SK-N-SH (cell line): Measurements from ENCODE around the gene ABCC10. TPM values are rescaled to one million over a fixed set of nuclear protein-coding genes. Genes with fewer than 3 reads are reported as not detected.

Source experiments
- CTCF ChIA-PET: fragments of 300-600, 350-600 bp; formaldehyde crosslinking; extraction: SDS; loops from one replicate; lab custom pipeline; 2021; lab: Yijun Ruan, JAX
- POLR2A ChIA-PET: fragments of 350-600 bp; sonication (Branson Sonifier 250); formaldehyde crosslinking; extraction: SDS; loops from one replicate; lab custom pipeline; 2020; ENCODE audit warnings: antibody characterized with exemption, inconsistent platforms; lab: Yijun Ruan, JAX
- DNase-seq: peaks from one replicate; pipeline ENCODE4 v3.0.0; 2012
- H2AFZ ChIP-seq: fragments of 200-600 bp; sonication (generic); 2 replicates; pipeline ENCODE4 v1.8.1; 2016; ENCODE audit warnings: antibody characterized with exemption, mild to moderate bottlenecking, low read depth
- H3F3A ChIP-seq: fragments of 200-600 bp; sonication (generic); replicated peaks from 2 replicates; pipeline ENCODE3; 2016; ENCODE audit warnings: antibody characterized with exemption, mild to moderate bottlenecking; ENCODE audit not compliant: insufficient read depth
- H3K27ac ChIP-seq, 2 experiments: fragments of 200-500 bp in 1 of 2; fragments of 200-600 bp in 1 of 2; sonication (Bioruptor generic) in 1 of 2; sonication (generic), shearing (Covaris generic) in 1 of 2; 2 replicates each; pipeline versions ENCODE4 v1.5.1 to v1.6.1; 2014 to 2016; ENCODE audit warnings: low read depth in 2 of 2, inconsistent platforms in 1 of 2, low read length in 1 of 2, mild to moderate bottlenecking in 1 of 2, mixed read lengths in 1 of 2
- H3K27me3 ChIP-seq: fragments of 200-600 bp; sonication (generic), shearing (Covaris generic); 2 replicates; pipeline ENCODE4 v1.6.1; 2016; ENCODE audit warnings: mixed run types; ENCODE audit not compliant: insufficient read depth
- H3K36me3 ChIP-seq, 2 experiments: fragments of 200-500 bp in 1 of 2; fragments of 200-600 bp in 1 of 2; sonication (Bioruptor generic) in 1 of 2; sonication (generic) in 1 of 2; replicated peaks in 1 of 2; 2 replicates each; pipeline versions ENCODE3 to v1.5.1; 2014 to 2016; ENCODE audit warnings: low read length in 1 of 2, mild to moderate bottlenecking in 1 of 2; ENCODE audit not compliant: insufficient read depth in 2 of 2, control insufficient read depth in 1 of 2
- H3K4me1 ChIP-seq, 2 experiments: fragments of 200-500 bp in 1 of 2; fragments of 200-600 bp in 1 of 2; sonication (Bioruptor generic) in 1 of 2; sonication (generic), shearing (Covaris generic) in 1 of 2; 2 replicates each; pipeline versions ENCODE4 v1.5.1 to v1.6.1; 2014 to 2016; ENCODE audit warnings: low read depth in 1 of 2, low read length in 1 of 2, mixed run types in 1 of 2; ENCODE audit not compliant: insufficient read depth in 2 of 2, control insufficient read depth in 1 of 2
- H3K4me2 ChIP-seq: fragments of 200-600 bp; sonication (generic), shearing (Covaris generic); 2 replicates; pipeline ENCODE4 v1.6.1; 2017; ENCODE audit warnings: mixed run types
- H3K4me3 ChIP-seq, 2 experiments: fragments of 200-500 bp in 1 of 2; fragments of 200-600 bp in 1 of 2; sonication (Bioruptor generic) in 1 of 2; sonication (generic), shearing (Covaris generic) in 1 of 2; 2 replicates each; pipeline versions ENCODE4 v1.5.1 to v1.8.1; 2014 to 2016; ENCODE audit warnings: low read depth in 2 of 2, inconsistent platforms in 1 of 2, low read length in 1 of 2, mild to moderate bottlenecking in 1 of 2, mixed read lengths in 1 of 2, moderate library complexity in 1 of 2
- H3K79me2 ChIP-seq: fragments of 200-600 bp; sonication (generic); 2 replicates; pipeline ENCODE4 v1.8.1; 2017; ENCODE audit warnings: mild to moderate bottlenecking; ENCODE audit not compliant: insufficient read depth
- H3K9ac ChIP-seq: fragments of 200-600 bp; sonication (generic); 2 replicates; pipeline ENCODE4 v1.6.1; 2017; ENCODE audit warnings: mixed run types
- H3K9me2 ChIP-seq: fragments of 200-600 bp; sonication (generic); 2 replicates; pipeline ENCODE4 v1.6.1; 2017; ENCODE audit warnings: mixed run types
- H3K9me3 ChIP-seq: fragments of 200-600 bp; sonication (generic); 2 replicates; pipeline ENCODE4 v1.6.1; 2017; ENCODE audit warnings: mixed run types, mild to moderate bottlenecking, moderate library complexity
- H4K20me1 ChIP-seq: fragments of 200-600 bp; sonication (generic); 2 replicates; pipeline ENCODE4 v1.6.1; 2017; ENCODE audit warnings: mild to moderate bottlenecking, mixed run types; ENCODE audit not compliant: insufficient read depth
- CHD2 ChIP-seq: fragments of 150-350 bp; IDR thresholded peaks from 2 replicates; pipeline ENCODE4 v1.6.1; 2018; ENCODE audit warnings: low read length; ENCODE audit not compliant: partially characterized antibody
- ELF1 ChIP-seq: IDR thresholded peaks from 2 replicates; pipeline ENCODE4 v1.4.0; 2012
- EZH2phosphoT487 ChIP-seq: fragments of 200-600 bp; sonication (generic); IDR thresholded peaks from 2 replicates; pipeline ENCODE4 v1.6.1; 2017; ENCODE audit warnings: low read depth, mixed run types, mild to moderate bottlenecking, antibody characterized with exemption, moderate library complexity, borderline replicate concordance
- FOXJ3 ChIP-seq: sonication (generic); formaldehyde crosslinking; IDR thresholded peaks from 2 replicates; pipeline ENCODE4 v1.5.1; 2020; ENCODE audit warnings: mild to moderate bottlenecking, missing genetic modification reagents
- GABPA ChIP-seq: IDR thresholded peaks from 2 replicates; pipeline ENCODE4 v1.4.0; 2012; ENCODE audit warnings: low read depth, mild to moderate bottlenecking
- IRF3 ChIP-seq: fragments of 150-350 bp; IDR thresholded peaks from 2 replicates; pipeline ENCODE4 v1.6.1; 2016; ENCODE audit warnings: mild to moderate bottlenecking, low read depth, low read length
- MEF2A ChIP-seq: IDR thresholded peaks from 2 replicates; pipeline ENCODE4 v1.4.0; 2012; ENCODE audit warnings: low read depth, borderline replicate concordance
- MXI1 ChIP-seq: IDR thresholded peaks from 2 replicates; pipeline ENCODE4 v1.6.1; 2012; ENCODE audit warnings: mild to moderate bottlenecking, low read depth, low read length, improper control_type of control experiment
- NFIC ChIP-seq: IDR thresholded peaks from 2 replicates; pipeline ENCODE4 v1.4.0; 2012; ENCODE audit warnings: borderline replicate concordance
- NRF1 ChIP-seq: IDR thresholded peaks from 2 replicates; pipeline ENCODE4 v1.6.1; 2012; ENCODE audit warnings: low read depth, mild to moderate bottlenecking, low read length
- POLR2AphosphoS5 ChIP-seq: IDR thresholded peaks from 2 replicates; pipeline ENCODE4 v1.6.1; 2012; ENCODE audit warnings: low read depth, low read length
- RAD21 ChIP-seq: IDR thresholded peaks from 2 replicates; pipeline ENCODE4 v1.6.1; 2012; ENCODE audit warnings: mild to moderate bottlenecking, low read length
- RCOR1 ChIP-seq: fragments of 150-350 bp; IDR thresholded peaks from 2 replicates; pipeline ENCODE4 v1.6.1; 2017; ENCODE audit warnings: antibody characterized with exemption, low read length
- RFX5 ChIP-seq: IDR thresholded peaks from 2 replicates; pipeline ENCODE4 v1.6.1; 2012; ENCODE audit warnings: mild to moderate bottlenecking, improper control_type of control experiment, low read length
- SIN3A ChIP-seq: IDR thresholded peaks from 2 replicates; pipeline ENCODE4 v1.6.1; 2012; ENCODE audit warnings: low read depth, mild to moderate bottlenecking, low read length, moderate library complexity, borderline replicate concordance
- SMC3 ChIP-seq: IDR thresholded peaks from 2 replicates; pipeline ENCODE4 v1.6.1; 2012; ENCODE audit warnings: low read depth, low read length, improper control_type of control experiment
- TAF1 ChIP-seq: IDR thresholded peaks from 2 replicates; pipeline ENCODE4 v1.6.1; 2012; ENCODE audit warnings: low read depth, mild to moderate bottlenecking, low read length, moderate library complexity, borderline replicate concordance
- TEAD4 ChIP-seq: IDR thresholded peaks from 2 replicates; pipeline ENCODE4 v1.4.0; 2012; ENCODE audit warnings: mild to moderate bottlenecking, borderline replicate concordance; ENCODE audit not compliant: insufficient read depth
- WGBS: methylation state at CpG from one replicate; pipeline ENCODE4 v1.1.6; 2017; ENCODE audit warnings: low lambda C conversion rate; 5-methylcytosine and 5-hydroxymethylcytosine counted together
- polyA plus RNA-seq, 3 experiments: library from polyadenylated mRNA; depleted of rRNA; stranded (reverse); fragments of >200 nt; gene quantifications; 2 replicates each; pipeline ENCODE4 v1.2.3, GENCODE V29; 2012
- TF ChIP-seq, protein P1 (sequence below): IDR thresholded peaks from 2 replicates; pipeline ENCODE4 v1.4.0; 2012; ENCODE audit warnings: low read depth, borderline replicate concordance
- TF ChIP-seq, protein P2 (sequence below): IDR thresholded peaks from 2 replicates; pipeline ENCODE4 v1.6.1; 2012; ENCODE audit warnings: mild to moderate bottlenecking, low read depth, low read length, moderate library complexity
- TF ChIP-seq, protein P3 (sequence below): IDR thresholded peaks from 2 replicates; pipeline ENCODE4 v1.4.0; 2012; ENCODE audit warnings: low read depth

The ABCC10 gene
- polyA plus RNA-seq, 1 of the 3 experiments (the other 2 are of a cell fraction): 28.3 TPM

- WGBS: 70% methylated on average over 5 of the region's 5 CpGs
Observed at GRCh38 chr6:43420012-43420709, 7.2 kb upstream of the ABCC10 start.

DNA sequence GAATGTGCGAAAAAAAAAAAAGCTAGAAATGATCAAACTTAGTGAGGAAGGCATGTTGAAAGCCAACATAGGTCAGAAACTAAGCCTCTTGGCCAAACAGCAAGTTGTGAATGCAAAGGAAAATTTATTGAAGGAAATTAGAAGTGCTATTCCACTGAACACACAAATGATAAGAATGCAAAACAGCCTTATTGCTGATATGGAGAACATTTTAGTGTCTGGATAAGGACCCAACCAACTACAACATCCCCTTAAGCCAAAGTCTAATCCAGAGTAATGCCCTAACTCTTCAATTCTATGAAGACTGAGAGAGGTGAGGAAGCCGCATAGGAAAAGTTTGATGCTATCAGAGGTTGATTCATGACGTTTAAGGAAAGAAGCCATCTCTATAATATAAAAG lies 5.5 kb upstream of the ABCC10 start:
- H3K4me1 ChIP-seq: no peaks in the 10 kb centered on the region
- TF ChIP-seq RCOR1: no peak
- TF ChIP-seq SMC3: no peak
- TF ChIP-seq IRF3: no peak
- TF ChIP-seq NFIC: no peak
- no peak for TF ChIP-seq RFX5
- no peak for TF ChIP-seq GABPA
- no peak for TF ChIP-seq RAD21
- no peak for TF ChIP-seq CHD2
- no peak for TF ChIP-seq NRF1
- TF ChIP-seq, protein P1, sequence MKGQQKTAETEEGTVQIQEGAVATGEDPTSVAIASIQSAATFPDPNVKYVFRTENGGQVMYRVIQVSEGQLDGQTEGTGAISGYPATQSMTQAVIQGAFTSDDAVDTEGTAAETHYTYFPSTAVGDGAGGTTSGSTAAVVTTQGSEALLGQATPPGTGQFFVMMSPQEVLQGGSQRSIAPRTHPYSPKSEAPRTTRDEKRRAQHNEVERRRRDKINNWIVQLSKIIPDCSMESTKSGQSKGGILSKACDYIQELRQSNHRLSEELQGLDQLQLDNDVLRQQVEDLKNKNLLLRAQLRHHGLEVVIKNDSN: no peak
- TF ChIP-seq, protein P2, sequence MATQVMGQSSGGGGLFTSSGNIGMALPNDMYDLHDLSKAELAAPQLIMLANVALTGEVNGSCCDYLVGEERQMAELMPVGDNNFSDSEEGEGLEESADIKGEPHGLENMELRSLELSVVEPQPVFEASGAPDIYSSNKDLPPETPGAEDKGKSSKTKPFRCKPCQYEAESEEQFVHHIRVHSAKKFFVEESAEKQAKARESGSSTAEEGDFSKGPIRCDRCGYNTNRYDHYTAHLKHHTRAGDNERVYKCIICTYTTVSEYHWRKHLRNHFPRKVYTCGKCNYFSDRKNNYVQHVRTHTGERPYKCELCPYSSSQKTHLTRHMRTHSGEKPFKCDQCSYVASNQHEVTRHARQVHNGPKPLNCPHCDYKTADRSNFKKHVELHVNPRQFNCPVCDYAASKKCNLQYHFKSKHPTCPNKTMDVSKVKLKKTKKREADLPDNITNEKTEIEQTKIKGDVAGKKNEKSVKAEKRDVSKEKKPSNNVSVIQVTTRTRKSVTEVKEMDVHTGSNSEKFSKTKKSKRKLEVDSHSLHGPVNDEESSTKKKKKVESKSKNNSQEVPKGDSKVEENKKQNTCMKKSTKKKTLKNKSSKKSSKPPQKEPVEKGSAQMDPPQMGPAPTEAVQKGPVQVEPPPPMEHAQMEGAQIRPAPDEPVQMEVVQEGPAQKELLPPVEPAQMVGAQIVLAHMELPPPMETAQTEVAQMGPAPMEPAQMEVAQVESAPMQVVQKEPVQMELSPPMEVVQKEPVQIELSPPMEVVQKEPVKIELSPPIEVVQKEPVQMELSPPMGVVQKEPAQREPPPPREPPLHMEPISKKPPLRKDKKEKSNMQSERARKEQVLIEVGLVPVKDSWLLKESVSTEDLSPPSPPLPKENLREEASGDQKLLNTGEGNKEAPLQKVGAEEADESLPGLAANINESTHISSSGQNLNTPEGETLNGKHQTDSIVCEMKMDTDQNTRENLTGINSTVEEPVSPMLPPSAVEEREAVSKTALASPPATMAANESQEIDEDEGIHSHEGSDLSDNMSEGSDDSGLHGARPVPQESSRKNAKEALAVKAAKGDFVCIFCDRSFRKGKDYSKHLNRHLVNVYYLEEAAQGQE: no peak
- no peak for TF ChIP-seq SIN3A
- no peak for TF ChIP-seq MXI1
- no peak for TF ChIP-seq EZH2phosphoT487
- H3K9me3 ChIP-seq: no peaks in the 10 kb centered on the region
- DNase-seq: no peak
- no peaks in the 10 kb centered on the region for H4K20me1 ChIP-seq
- H3K27me3 ChIP-seq: no peaks in the 10 kb centered on the region; the same call in 1 of the 2 replicates
- no peaks in the 10 kb centered on the region for H3K79me2 ChIP-seq
- H3K9me2 ChIP-seq: no peaks in the 10 kb centered on the region
- ChIA-PET POLR2A (interaction anchor here (0.6 kb wide), 1 partner anchor 250 kb away, joined by 7 read pairs; no protein-coding TSS in a partner anchor), CTCF (interaction anchor here (0.8 kb wide), 1 partner anchor 23 kb away, joined by 4 read pairs; no protein-coding TSS in a partner anchor)
- no peaks in the 10 kb centered on the region for H3F3A ChIP-seq
- H3K27ac ChIP-seq: no peak overlapping the region
- H3K4me2 ChIP-seq: no peak overlapping the region
- 74% methylated on average over 3 of the region's 3 CpGs for WGBS
- no peak overlapping the region for H2AFZ ChIP-seq
- no peak overlapping the region for H3K9ac ChIP-seq
- no peaks in the 10 kb centered on the region for H3K36me3 ChIP-seq
- no peak overlapping the region for H3K4me3 ChIP-seq

More at GRCh38 chr6:43420012-43420709, 7.2 kb upstream of the ABCC10 start:
- no peaks in the 10 kb centered on the region for H3K9me2 ChIP-seq
- no peak for TF ChIP-seq TEAD4
- no peak for TF ChIP-seq POLR2AphosphoS5
- TF ChIP-seq MXI1: no peak
- TF ChIP-seq FOXJ3: no peak
- TF ChIP-seq TAF1: no peak
- TF ChIP-seq MEF2A: no peak
- TF ChIP-seq, protein P3, sequence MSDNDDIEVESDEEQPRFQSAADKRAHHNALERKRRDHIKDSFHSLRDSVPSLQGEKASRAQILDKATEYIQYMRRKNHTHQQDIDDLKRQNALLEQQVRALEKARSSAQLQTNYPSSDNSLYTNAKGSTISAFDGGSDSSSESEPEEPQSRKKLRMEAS: no peak
- no peak for TF ChIP-seq NRF1
- TF ChIP-seq, protein P1: no peak
- TF ChIP-seq GABPA: no peak
- no peak for TF ChIP-seq ELF1
- ChIA-PET POLR2A (interaction anchor here (0.6 kb wide), 1 partner anchor 530 kb away, joined by 3 read pairs; a partner anchor contains a TSS), CTCF (no interaction called here)
- no peaks in the 10 kb centered on the region for H3K9me3 ChIP-seq
- no peaks in the 10 kb centered on the region for H3K4me1 ChIP-seq
- H3F3A ChIP-seq: no peaks in the 10 kb centered on the region
- no peak overlapping the region for H3K4me3 ChIP-seq
- H3K36me3 ChIP-seq: no peaks in the 10 kb centered on the region
- H3K4me2 ChIP-seq: no peak overlapping the region
- no peaks in the 10 kb centered on the region for H4K20me1 ChIP-seq
- no peak overlapping the region for H3K27ac ChIP-seq
- H3K79me2 ChIP-seq: no peaks in the 10 kb centered on the region
- no peak overlapping the region for H2AFZ ChIP-seq
- H3K27me3 ChIP-seq: no peaks in the 10 kb centered on the region; the same call in 1 of the 2 replicates
- no peak overlapping the region for H3K9ac ChIP-seq
- no peak for DNase-seq
